Smooth muscle cell (in vitro differentiated cells): Measurements from ENCODE around the gene PLXNA1. TPM values are rescaled to one million over a fixed set of nuclear protein-coding genes. Genes with fewer than 3 reads are reported as not detected.

Experiments
- DNase-seq: peaks from one replicate; lab custom pipeline; 2025; ENCODE audit not compliant: unreplicated experiment; lab: John Stamatoyannopoulos, UW
- H2AFZ ChIP-seq: fragments of 200-600 bp; sonication (generic); 2 replicates; pipeline ENCODE4 v1.6.0; 2016; ENCODE audit warnings: antibody characterized with exemption, low read depth, mild to moderate bottlenecking
- H3F3A ChIP-seq: fragments of 200-600 bp; sonication (generic); 2 replicates; pipeline ENCODE4 v1.6.0; 2017; ENCODE audit warnings: antibody characterized with exemption, low read depth
- H3K27ac ChIP-seq: fragments of 200-600 bp; sonication (generic); 2 replicates; pipeline ENCODE4 v1.5.1; 2016; ENCODE audit warnings: low read depth, mild to moderate bottlenecking
- H3K27me3 ChIP-seq: fragments of 200-600 bp; sonication (generic); 2 replicates; pipeline ENCODE4 v1.6.1; 2016; ENCODE audit warnings: low read depth, mild to moderate bottlenecking
- H3K36me3 ChIP-seq: fragments of 200-600 bp; sonication (generic); 2 replicates; pipeline ENCODE4 v1.5.1; 2016; ENCODE audit warnings: low read depth
- H3K4me1 ChIP-seq: fragments of 200-600 bp; sonication (generic); 2 replicates; pipeline ENCODE4 v1.5.1; 2016; ENCODE audit warnings: low read depth
- H3K4me2 ChIP-seq: fragments of 200-600 bp; sonication (generic); 2 replicates; pipeline ENCODE4 v1.6.0; 2016; ENCODE audit warnings: mild to moderate bottlenecking
- H3K4me3 ChIP-seq: fragments of 200-600 bp; sonication (generic); 2 replicates; pipeline ENCODE4 v1.5.1; 2016; ENCODE audit warnings: mild to moderate bottlenecking
- H3K79me2 ChIP-seq: fragments of 200-600 bp; sonication (generic); 2 replicates; pipeline ENCODE4 v1.6.0; 2016; ENCODE audit warnings: low read depth, mild to moderate bottlenecking
- H3K9ac ChIP-seq: fragments of 200-600 bp; sonication (generic); 2 replicates; pipeline ENCODE4 v1.6.0; 2016; ENCODE audit warnings: low read depth
- H3K9me3 ChIP-seq: fragments of 200-600 bp; sonication (generic); replicated peaks from 2 replicates; pipeline ENCODE4 v1.5.1; 2016; ENCODE audit warnings: low read depth
- H4K20me1 ChIP-seq: fragments of 200-600 bp; sonication (generic); 2 replicates; pipeline ENCODE4 v1.6.0; 2016; ENCODE audit warnings: low read depth
- CTCF ChIP-seq: fragments of 200-600 bp; sonication (generic); IDR thresholded peaks from 2 replicates; pipeline ENCODE4 v1.5.1; 2017; ENCODE audit warnings: borderline replicate concordance, mild to moderate bottlenecking, antibody characterized with exemption; ENCODE audit not compliant: insufficient read depth, poor library complexity, severe bottlenecking
- WGBS: methylation state at CpG from one replicate; pipeline ENCODE4 v1.1.7; 2016; ENCODE audit warnings: low lambda C conversion rate; 5-methylcytosine and 5-hydroxymethylcytosine counted together
- polyA plus RNA-seq: library from polyadenylated mRNA; unstranded; fragments of >200 nt; fragmentation: Nextera tagmentation; extraction: Ambion mirVana; gene quantifications from 2 replicates; pipeline ENCODE4 v1.2.1, GENCODE V29; 2016
- total RNA-seq: library from RNA; depleted of rRNA; stranded (reverse); fragments of >200 nt; gene quantifications from 2 replicates; pipeline ENCODE4 v1.2.3, GENCODE V29; 2014

The PLXNA1 gene
- total and polyA plus RNA-seq, 2 experiments from 2014 or later, result 37.9 to 50.8 TPM

GRCh38 chr3:127022849-127023248 is 39.9 kb downstream of the PLXNA1 start:
- Histone ChIP-seq H3K36me3 (no peaks in the 10 kb centered on the region), H3K9ac (no peak overlapping the region), H3K27ac (no peak overlapping the region), H3F3A (no peaks in the 10 kb centered on the region), H4K20me1 (peaks cover 29% of the 10 kb centered on the region), H2AFZ (no peak overlapping the region), H3K4me3 (no peak overlapping the region), H3K27me3 (no peaks in the 10 kb centered on the region), H3K9me3 (no peaks in the 10 kb centered on the region), H3K4me1 (no peaks in the 10 kb centered on the region), H3K4me2 (no peak overlapping the region), H3K79me2 (no peaks in the 10 kb centered on the region)
- TF ChIP-seq CTCF, result no peak
- WGBS, result 100% methylated on average over 3 of the region's 7 CpGs
- DNase-seq, result no peak

GRCh38 chr3:127025456-127025855 is 42.5 kb downstream of the PLXNA1 start:
- H3K9me3 ChIP-seq, result no peaks in the 10 kb centered on the region
- no peak overlapping the region for H3K4me2 ChIP-seq
- H3K79me2 ChIP-seq, result no peaks in the 10 kb centered on the region
- no peaks in the 10 kb centered on the region for H3K4me1 ChIP-seq
- peaks cover 9% of the 10 kb centered on the region for H4K20me1 ChIP-seq
- no peak for DNase-seq
- H3K27ac ChIP-seq, result no peak overlapping the region
- no peaks in the 10 kb centered on the region for H3K36me3 ChIP-seq
- H3K4me3 ChIP-seq, result no peak overlapping the region
- H3K9ac ChIP-seq, result no peak overlapping the region
- H3K27me3 ChIP-seq, result no peaks in the 10 kb centered on the region
- no peaks in the 10 kb centered on the region for H3F3A ChIP-seq
- WGBS, result 97% methylated on average over 3 of the region's 3 CpGs
- TF ChIP-seq CTCF, result no peak
- no peak overlapping the region for H2AFZ ChIP-seq

GRCh38 chr3:127026036-127026435 is 43.1 kb downstream of the PLXNA1 start:
- WGBS, result 94% methylated on average over 5 of the region's 5 CpGs
- Histone ChIP-seq H3K27ac (no peak overlapping the region), H3K79me2 (no peaks in the 10 kb centered on the region), H3K4me2 (no peak overlapping the region), H3K9me3 (no peaks in the 10 kb centered on the region), H3K9ac (no peak overlapping the region), H3K27me3 (no peaks in the 10 kb centered on the region), H3K36me3 (no peaks in the 10 kb centered on the region), H2AFZ (no peak overlapping the region), H3F3A (no peaks in the 10 kb centered on the region), H3K4me3 (no peak overlapping the region), H3K4me1 (no peaks in the 10 kb centered on the region), H4K20me1 (peaks cover 9% of the 10 kb centered on the region)
- no peak for TF ChIP-seq CTCF
- DNase-seq, result no peak

GRCh38 chr3:127026661-127027060 is 43.7 kb downstream of the PLXNA1 start:
- no peaks in the 10 kb centered on the region for H3K9me3 ChIP-seq
- H2AFZ ChIP-seq, result no peak overlapping the region
- no peak overlapping the region for H3K9ac ChIP-seq
- TF ChIP-seq CTCF, result no peak
- H3K4me2 ChIP-seq, result no peak overlapping the region
- H3K79me2 ChIP-seq, result no peaks in the 10 kb centered on the region
- H3K36me3 ChIP-seq, result no peaks in the 10 kb centered on the region
- WGBS, result 97% methylated on average over 7 of the region's 7 CpGs
- no peaks in the 10 kb centered on the region for H3K4me1 ChIP-seq
- no peak overlapping the region for H3K4me3 ChIP-seq
- peaks cover 9% of the 10 kb centered on the region for H4K20me1 ChIP-seq
- no peaks in the 10 kb centered on the region for H3F3A ChIP-seq
- DNase-seq, result no peak
- H3K27me3 ChIP-seq, result no peaks in the 10 kb centered on the region
- H3K27ac ChIP-seq, result no peak overlapping the region
